H4 (cell line): Measurements from ENCODE around the gene OR1K1. TPM values are rescaled to one million over a fixed set of nuclear protein-coding genes. Genes with fewer than 3 reads are reported as not detected.

Experiments used
- total RNA-seq: library from RNA; depleted of rRNA; stranded (reverse); fragments of >200 nt; shearing (Covaris generic); gene quantifications from 2 replicates; pipeline ENCODE4 v1.2.3, GENCODE V29; 2014; rRNA removed

The OR1K1 gene
- total RNA-seq, 1 experiment from 2014 or later, result not detected

Other genes with a start within 250 kb of the OR1K1 start
- not detected in 2 replicates for gene OR1N2, start 247.0 kb upstream of the OR1K1 start, total RNA-seq
- gene OR1L8, start 216.7 kb upstream of the OR1K1 start, total RNA-seq, result not detected in 2 replicates
- not detected in 2 replicates for gene OR1Q1, start 185.4 kb upstream of the OR1K1 start, total RNA-seq
- gene OR1B1, start 142.5 kb upstream of the OR1K1 start, total RNA-seq, result not detected in 2 replicates
- not detected in 2 replicates for gene OR1L1, start 138.4 kb upstream of the OR1K1 start, total RNA-seq
- gene OR1L3, start 125.0 kb upstream of the OR1K1 start, total RNA-seq, result not detected in 2 replicates
- gene OR1L4, start 76.1 kb upstream of the OR1K1 start, total RNA-seq, result not detected in 2 replicates
- not detected in 2 replicates for gene OR1L6, start 57.8 kb upstream of the OR1K1 start, total RNA-seq
- not detected in 2 replicates for gene OR5C1, start 11.2 kb upstream of the OR1K1 start, total RNA-seq
- gene PDCL, start 28.5 kb downstream of the OR1K1 start, total RNA-seq, result 32.1 and 34.4 TPM in 2 replicates
- 16.4 and 28.7 TPM in 2 replicates for gene RC3H2, start 105.2 kb downstream of the OR1K1 start, total RNA-seq
- 4.2 and 10.4 TPM in 2 replicates for gene ZBTB6, start 113.2 kb downstream of the OR1K1 start, total RNA-seq
- 1.7 and 1.8 TPM in 2 replicates for gene ZBTB26, start 131.4 kb downstream of the OR1K1 start, total RNA-seq
- gene RABGAP1, start 140.9 kb downstream of the OR1K1 start, total RNA-seq, result 17.3 and 25.0 TPM in 2 replicates
- gene GPR21, start 233.5 kb downstream of the OR1K1 start, total RNA-seq, result not detected in 2 replicates